Testis (tissue), 3 donors: Measurements from ENCODE around the gene FCHSD2. TPM values are rescaled to one million over a fixed set of nuclear protein-coding genes. Genes with fewer than 3 reads are reported as not detected.
"Not testable (repeated sequence)": the region's sequence is repeated elsewhere in the genome, so short reads cannot be mapped to it uniquely, and the experiment has no call there.

ENCODE experiments used
- DNase-seq: peaks from one replicate; pipeline ENCODE4 v3.0.0-alpha.2; 2019
- H3K27ac ChIP-seq, 2 donors: fragments of 200-600 bp; sonication (generic); one replicate each; pipeline ENCODE4 v1.5.1; 2019
- H3K27me3 ChIP-seq: fragments of 200-600 bp; sonication (generic); one replicate; pipeline ENCODE4 v1.5.1; 2019
- H3K36me3 ChIP-seq: fragments of 200-600 bp; sonication (generic); one replicate; pipeline ENCODE4 v1.5.1; 2017; ENCODE audit warnings: low read depth; ENCODE audit errors: missing control alignments
- H3K4me1 ChIP-seq: fragments of 200-600 bp; sonication (generic); one replicate; pipeline ENCODE4 v1.5.1; 2019
- H3K4me3 ChIP-seq, 2 donors: fragments of 200-600 bp; sonication (generic); one replicate each; pipeline ENCODE4 v1.5.1; 2017 to 2019
- H3K9me3 ChIP-seq: fragments of 200-600 bp; sonication (generic); one replicate; pipeline ENCODE4 v1.5.1; 2017
- POLR2A ChIP-seq: fragments of 450-650 bp; IDR thresholded peaks from one replicate; pipeline ENCODE4 v1.6.1; 2017; ENCODE audit warnings: antibody characterized with exemption, mild to moderate bottlenecking, moderate library complexity
- WGBS, 2 donors: methylation state at CpG; one replicate each; pipeline ENCODE4 v1.1.5; 2018; 5-methylcytosine and 5-hydroxymethylcytosine counted together
- intact Hi-C: fragments of 100-400 bp; cut with DNase I; formaldehyde crosslinking; loops from one replicate; pipeline ENCODE4 v1.15.1; 2023; ENCODE audit warnings: low total_unique reads
- polyA plus RNA-seq: library from polyadenylated mRNA; stranded (reverse); fragments of 350-450 nt; fragmentation: Illumina TruSeq; extraction: RNeasy Lipid Tissue Mini Kit (QIAGEN cat#74804); gene quantifications from one replicate; pipeline ENCODE4 v1.2.3, GENCODE V29; 2014; ENCODE audit warnings: low read depth, low replicate concordance; ENCODE audit not compliant: insufficient read depth
- total RNA-seq, 2 donors: library from RNA; depleted of rRNA; stranded (reverse); fragments of >200 nt; gene quantifications; one replicate each; pipeline ENCODE4 v1.2.3, GENCODE V29; 2016
- TF ChIP-seq, protein P1 (sequence below), 3 experiments: fragments of 450-650 bp in 2 of 3; fragments of 200-600 bp in 1 of 3; sonication (generic) in 1 of 3; IDR thresholded peaks; one replicate each; pipeline ENCODE4 v1.5.1; 2016 to 2019; ENCODE audit warnings: antibody characterized with exemption in 3 of 3, mild to moderate bottlenecking in 2 of 3, moderate library complexity in 1 of 3

FCHSD2 gene
- total and polyA plus RNA-seq, 3 donors from 2014 or later, result 44.0 to 69.6 (median 65.9) TPM

DNA sequence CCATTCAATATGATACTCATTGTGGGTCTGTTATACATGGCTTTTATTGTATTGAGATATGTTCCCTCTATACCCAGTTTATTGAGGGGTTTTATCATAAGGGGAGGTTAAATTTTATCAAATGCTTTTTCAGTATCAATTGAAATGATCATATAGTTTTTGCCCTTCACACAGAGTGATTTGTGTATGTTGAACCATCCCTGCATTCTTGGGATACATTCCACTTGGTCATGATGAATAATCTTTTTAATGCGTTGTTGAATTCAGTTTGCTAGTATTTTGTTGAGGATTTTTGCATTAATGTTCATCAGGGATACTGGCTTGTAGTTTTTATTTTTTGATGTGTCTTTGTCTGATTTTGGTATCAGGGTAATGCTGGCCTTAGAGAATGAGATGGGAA, 229.9 kb downstream of the FCHSD2 start:
- no peaks in the 10 kb centered on the region for H3K9me3 ChIP-seq
- no peak for TF ChIP-seq POLR2A
- TF ChIP-seq, protein P1, sequence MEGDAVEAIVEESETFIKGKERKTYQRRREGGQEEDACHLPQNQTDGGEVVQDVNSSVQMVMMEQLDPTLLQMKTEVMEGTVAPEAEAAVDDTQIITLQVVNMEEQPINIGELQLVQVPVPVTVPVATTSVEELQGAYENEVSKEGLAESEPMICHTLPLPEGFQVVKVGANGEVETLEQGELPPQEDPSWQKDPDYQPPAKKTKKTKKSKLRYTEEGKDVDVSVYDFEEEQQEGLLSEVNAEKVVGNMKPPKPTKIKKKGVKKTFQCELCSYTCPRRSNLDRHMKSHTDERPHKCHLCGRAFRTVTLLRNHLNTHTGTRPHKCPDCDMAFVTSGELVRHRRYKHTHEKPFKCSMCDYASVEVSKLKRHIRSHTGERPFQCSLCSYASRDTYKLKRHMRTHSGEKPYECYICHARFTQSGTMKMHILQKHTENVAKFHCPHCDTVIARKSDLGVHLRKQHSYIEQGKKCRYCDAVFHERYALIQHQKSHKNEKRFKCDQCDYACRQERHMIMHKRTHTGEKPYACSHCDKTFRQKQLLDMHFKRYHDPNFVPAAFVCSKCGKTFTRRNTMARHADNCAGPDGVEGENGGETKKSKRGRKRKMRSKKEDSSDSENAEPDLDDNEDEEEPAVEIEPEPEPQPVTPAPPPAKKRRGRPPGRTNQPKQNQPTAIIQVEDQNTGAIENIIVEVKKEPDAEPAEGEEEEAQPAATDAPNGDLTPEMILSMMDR (IDR thresholded peaks at IDR 0.05), result no peak
- intact Hi-C loops, result no loop called here
- 97 to 100% methylated on average over 1 of the region's 1 CpG for WGBS, 2 donors
- H3K36me3 ChIP-seq, result no peaks in the 10 kb centered on the region
- no peak overlapping the region for H3K4me3 ChIP-seq
- no peak for DNase-seq
- H3K27ac ChIP-seq, result no peak overlapping the region
- H3K27me3 ChIP-seq, result no peaks in the 10 kb centered on the region
- no peaks in the 10 kb centered on the region for H3K4me1 ChIP-seq

GRCh38 chr11:72909558-72910388, 232.3 kb downstream of the FCHSD2 start:
- H3K27ac ChIP-seq, H3K36me3 ChIP-seq, H3K9me3 ChIP-seq, H3K27me3 ChIP-seq, intact Hi-C loops, H3K4me1 ChIP-seq, DNase-seq, H3K4me3 ChIP-seq: not testable (repeated sequence)
- WGBS, 2 donors, result 89 to 90% methylated on average over 10 to 42 of the region's 42 CpGs

GRCh38 chr11:72908032-72908676, 234.0 kb downstream of the FCHSD2 start:
- Histone ChIP-seq H3K27me3 (no peaks in the 10 kb centered on the region), H3K9me3 (no peaks in the 10 kb centered on the region), H3K4me3 (no peak overlapping the region), H3K27ac (no peak overlapping the region), H3K4me1 (no peaks in the 10 kb centered on the region), H3K36me3 (no peaks in the 10 kb centered on the region)
- 78 to 93% methylated on average over 2 of the region's 2 CpGs for WGBS, 2 donors
- intact Hi-C loops, result no loop called here
- no peak for TF ChIP-seq POLR2A
- TF ChIP-seq, protein P1 (IDR thresholded peaks at IDR 0.05), result no peak
- DNase-seq, result no peak

- WGBS, 2 donors, result 84 to 88% methylated on average over 4 of the region's 4 CpGs
- Histone ChIP-seq H3K9me3 (no peaks in the 10 kb centered on the region), H3K27me3 (no peaks in the 10 kb centered on the region), H3K27ac (no peak overlapping the region), H3K36me3 (no peaks in the 10 kb centered on the region), H3K4me1 (no peaks in the 10 kb centered on the region), H3K4me3 (no peak overlapping the region)
- TF ChIP-seq, protein P1 (IDR thresholded peaks at IDR 0.05), result no peak
- TF ChIP-seq POLR2A, result no peak
- no peak for DNase-seq
- intact Hi-C loops, result no loop called here
Observed at GRCh38 chr11:72904016-72904415, 238.1 kb downstream of the FCHSD2 start.

DNA sequence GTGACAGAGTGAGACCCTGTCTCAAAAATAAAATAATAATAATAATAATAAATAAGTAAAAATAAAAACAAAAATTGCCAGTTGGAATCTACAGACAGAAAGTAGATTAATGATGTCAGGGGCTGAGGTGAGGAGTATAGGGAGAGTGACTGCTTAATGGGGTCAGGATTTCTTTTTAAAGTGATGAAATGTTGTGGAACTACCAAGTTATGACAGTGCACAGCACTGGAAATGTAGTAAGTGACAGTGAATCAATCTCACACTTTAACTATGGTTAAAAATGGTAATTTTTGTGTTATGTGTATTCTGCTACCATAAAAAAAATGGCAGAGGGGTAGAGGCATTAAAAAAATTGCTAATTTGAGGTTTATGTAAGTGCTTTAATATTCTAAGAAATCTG, 240.7 kb downstream of the FCHSD2 start:
- intact Hi-C loops, result no loop called here
- Histone ChIP-seq H3K27ac (no peak overlapping the region), H3K9me3 (no peaks in the 10 kb centered on the region), H3K36me3 (no peaks in the 10 kb centered on the region), H3K4me3 (no peak overlapping the region), H3K27me3 (no peaks in the 10 kb centered on the region), H3K4me1 (no peaks in the 10 kb centered on the region)
- no peak for DNase-seq
- no peak for TF ChIP-seq POLR2A
- TF ChIP-seq, protein P1 (IDR thresholded peaks at IDR 0.05), result no peak
